Caco-2 (cell line): Measurements from ENCODE around the gene PAFAH1B1. TPM values are rescaled to one million over a fixed set of nuclear protein-coding genes. Genes with fewer than 3 reads are reported as not detected.
A peak's percentile ranks its signal among the peaks of the same experiment; 100 is the strongest.

Experiments used
- BruUV-seq: library from RNA; stranded (reverse); fragments of 400-500 nt; replicated peaks from 2 replicates; lab custom pipeline; 2021; lab: Mats Ljungman, UMichigan
- CTCF ChIA-PET: fragments of 300-600 bp; sonication (Branson Sonifier 250); formaldehyde crosslinking; loops from one replicate; lab custom pipeline; 2022; ENCODE audit warnings: antibody characterized with exemption; lab: Charles Lee
- POLR2A ChIA-PET: fragments of 300-600 bp; sonication (Branson Sonifier 250); formaldehyde crosslinking; loops from one replicate; lab custom pipeline; 2022; ENCODE audit warnings: antibody characterized with exemption; lab: Charles Lee
- DNase-seq, 2 experiments: peaks; one replicate each; pipeline versions ENCODE4 v3.0.0 to v3.0.0-alpha.2; 2020 to 2022
- H3K27me3 ChIP-seq: replicated peaks from 2 replicates; pipeline ENCODE4 v1.6.0; 2011; ENCODE audit warnings: low read length; ENCODE audit not compliant: control insufficient read depth, insufficient read depth
- H3K36me3 ChIP-seq: 2 replicates; pipeline ENCODE4 v1.5.1; 2011; ENCODE audit warnings: low read length; ENCODE audit not compliant: control insufficient read depth, insufficient read depth
- H3K4me1 ChIP-seq: fragments of 250-450 bp; sonication (Bioruptor Pico); 2 replicates; pipeline ENCODE4 v1.5.1; 2020; ENCODE audit warnings: mild to moderate bottlenecking
- H3K4me3 ChIP-seq: 2 replicates; pipeline ENCODE4 v1.5.1; 2011; ENCODE audit warnings: low read depth, mild to moderate bottlenecking, control low read depth, low read length
- H3K9me3 ChIP-seq: fragments of 250-450 bp; sonication (Bioruptor Pico); 2 replicates; pipeline ENCODE4 v1.5.1; 2020; ENCODE audit warnings: mild to moderate bottlenecking, moderate library complexity
- H3K27ac Mint-ChIP-seq: one replicate; pipeline ENCODE4 v1.8.0; 2022; ENCODE audit warnings: mixed read lengths; ENCODE audit not compliant: unreplicated experiment
- H3K27me3 Mint-ChIP-seq: one replicate; pipeline ENCODE4 v1.8.0; 2022; ENCODE audit warnings: mixed read lengths; ENCODE audit not compliant: insufficient read depth, unreplicated experiment
- H3K36me3 Mint-ChIP-seq: one replicate; pipeline ENCODE4 v1.8.0; 2022; ENCODE audit warnings: mild to moderate bottlenecking, mixed read lengths; ENCODE audit not compliant: insufficient read depth, unreplicated experiment
- H3K4me1 Mint-ChIP-seq: one replicate; pipeline ENCODE4 v1.8.0; 2022; ENCODE audit warnings: low read depth, mixed read lengths; ENCODE audit not compliant: unreplicated experiment
- H3K4me3 Mint-ChIP-seq: one replicate; pipeline ENCODE4 v1.8.0; 2022; ENCODE audit warnings: mild to moderate bottlenecking, moderate library complexity, mixed read lengths; ENCODE audit not compliant: unreplicated experiment
- H3K9me3 Mint-ChIP-seq: one replicate; pipeline ENCODE4 v1.8.0; 2022; ENCODE audit warnings: mixed read lengths; ENCODE audit not compliant: unreplicated experiment
- CTCF ChIP-seq, 2 experiments: fragments of 200-600 bp in 1 of 2; IDR thresholded peaks; 1 replicate in 1 of 2; 2 replicates in 1 of 2; pipeline versions ENCODE4 v1.5.1 to v1.8.0; 2011 to 2022; ENCODE audit warnings: antibody characterized with exemption in 1 of 2, control low read depth in 1 of 2, inconsistent platforms in 1 of 2, low read depth in 1 of 2, low read length in 1 of 2, mild to moderate bottlenecking in 1 of 2, moderate library complexity in 1 of 2; ENCODE audit not compliant: insufficient read depth in 1 of 2, severe bottlenecking in 1 of 2, unreplicated experiment in 1 of 2
- intact Hi-C: fragments of 100-400 bp; cut with micrococcal nuclease; formaldehyde crosslinking; loops from one replicate; pipeline ENCODE4 v1.10.0; 2022; ENCODE audit not compliant: unreplicated experiment
- total RNA-seq: library from RNA; stranded (reverse); gene quantifications from 2 replicates; pipeline ENCODE4 v1.2.3, GENCODE V29; 2022

PAFAH1B1 gene
- total RNA-seq, 1 experiment from 2014 or later, result 141 TPM

GRCh38 chr17:2636169-2636930 lies 42.9 kb downstream of the PAFAH1B1 start:
- Histone ChIP-seq H3K4me1 (no peaks in the 10 kb centered on the region), H3K4me3 (no peak overlapping the region), H3K27me3 (no peaks in the 10 kb centered on the region), H3K36me3 (no peaks in the 10 kb centered on the region), H3K9me3 (no peaks in the 10 kb centered on the region)
- Mint-ChIP-seq H3K4me1 (peaks cover 7% of the 10 kb centered on the region), H3K27me3 (no peaks in the 10 kb centered on the region), H3K4me3 (no peak overlapping the region), H3K36me3 (peaks cover 74% of the 10 kb centered on the region), H3K27ac (no peak overlapping the region), H3K9me3 (no peaks in the 10 kb centered on the region)
- TF ChIP-seq CTCF (IDR thresholded peaks at IDR 0.05; ENCODE audit: insufficient read depth in 1 of 2, low read depth in 1 of 2, low read length in 1 of 2, severe bottlenecking in 1 of 2, unreplicated experiment in 1 of 2), result no peak
- intact Hi-C loops, result no loop called here
- no TSS peak for BruUV-seq
- ChIA-PET CTCF (interaction anchor here (0.6 to 0.7 kb wide), 2 partner anchors 220 to 284 kb away, joined by 3 read pairs; no protein-coding TSS in a partner anchor), POLR2A (no interaction called here)
- no peak for DNase-seq

GRCh38 chr17:2637422-2637821 lies 44.0 kb downstream of the PAFAH1B1 start:
- no peak for DNase-seq
- no peak overlapping the region for H3K4me3 ChIP-seq
- Mint-ChIP-seq H3K27ac (no peak overlapping the region), H3K9me3 (no peaks in the 10 kb centered on the region), H3K36me3 (peaks cover 76% of the 10 kb centered on the region), H3K27me3 (no peaks in the 10 kb centered on the region), H3K4me1 (peaks cover 7% of the 10 kb centered on the region), H3K4me3 (no peak overlapping the region)
- TF ChIP-seq CTCF (IDR thresholded peaks at IDR 0.05; ENCODE audit: insufficient read depth in 1 of 2, low read depth in 1 of 2, low read length in 1 of 2, severe bottlenecking in 1 of 2, unreplicated experiment in 1 of 2), result no peak
- no TSS peak for BruUV-seq
- H3K36me3 ChIP-seq, result peaks cover 1% of the 10 kb centered on the region; the same call in 1 of the 2 replicates
- H3K9me3 ChIP-seq, result no peaks in the 10 kb centered on the region
- CTCF ChIA-PET, result no interaction called here
- POLR2A ChIA-PET, result no interaction called here
- intact Hi-C loops, result no loop called here
- no peaks in the 10 kb centered on the region for H3K4me1 ChIP-seq
- no peaks in the 10 kb centered on the region for H3K27me3 ChIP-seq

- peaks cover 85% of the 10 kb centered on the region for H3K36me3 Mint-ChIP-seq
- DNase-seq, result no peak
- ChIA-PET CTCF (no interaction called here), POLR2A (no interaction called here)
- peaks cover 1% of the 10 kb centered on the region; the same call in 1 of the 2 replicates for H3K36me3 ChIP-seq
- H3K27me3 Mint-ChIP-seq, result no peaks in the 10 kb centered on the region
- H3K9me3 ChIP-seq, result no peaks in the 10 kb centered on the region
- H3K4me3 Mint-ChIP-seq, result no peak overlapping the region
- H3K4me1 Mint-ChIP-seq, result no peaks in the 10 kb centered on the region
- H3K4me3 ChIP-seq, result no peak overlapping the region
- TF ChIP-seq CTCF (IDR thresholded peaks at IDR 0.05; ENCODE audit: insufficient read depth in 1 of 2, low read depth in 1 of 2, low read length in 1 of 2, severe bottlenecking in 1 of 2, unreplicated experiment in 1 of 2), result no peak
- no peaks in the 10 kb centered on the region for H3K4me1 ChIP-seq
- H3K9me3 Mint-ChIP-seq, result no peaks in the 10 kb centered on the region
- H3K27me3 ChIP-seq, result no peaks in the 10 kb centered on the region
- intact Hi-C loops, result no loop called here
- H3K27ac Mint-ChIP-seq, result peak overlapping the region; percentile 55
- BruUV-seq, result no TSS peak
Observed at GRCh38 chr17:2644971-2645370, 51.5 kb downstream of the PAFAH1B1 start.
